ENCODE results near the gene UNC5C. TPM values are rescaled to one million over a fixed set of nuclear protein-coding genes. Genes with fewer than 3 reads are reported as not detected.
A peak's percentile ranks its signal among the peaks of the same experiment; 100 is the strongest.

UNC5C gene
- total and polyA plus RNA-seq, 2 of the 4 experiments (the other 2 are of a cell fraction) = under 0.01 TPM

- Histone ChIP-seq H3K4me1 (ENCODE audit: control insufficient read depth, insufficient read depth, low read length) (no peaks in the 10 kb centered on the region), H2BK120ac (ENCODE audit: low read depth, low read length) (no peak overlapping the region), H3K18ac (ENCODE audit: low read depth, low read length) (no peak overlapping the region), H3K4ac (ENCODE audit: low read depth, low read length) (no peak overlapping the region), H3K9ac (ENCODE audit: low read depth, low read length) (no peak overlapping the region), H3K9me1 (ENCODE audit: insufficient read depth, low read length) (no peaks in the 10 kb centered on the region), H4K20me1 (ENCODE audit: insufficient read depth, low read length) (no peaks in the 10 kb centered on the region), H3K27me3 (ENCODE audit: control insufficient read depth, insufficient read depth, low read length) (peaks cover 2% of the 10 kb centered on the region; the same call in 1 of the 2 replicates), H4K8ac (ENCODE audit: low read depth in 2 of 2, low read length in 2 of 2) (no peak overlapping the region), H3K4me3 (ENCODE audit: insufficient read depth, low read depth, low read length) (no peak overlapping the region), H3K56ac (ENCODE audit: extremely low read depth, insufficient read depth, low read length) (no peak overlapping the region), H3K9me3 (ENCODE audit: control insufficient read depth, insufficient read depth, low read length) (no peaks in the 10 kb centered on the region), H3K14ac (replicated peaks; ENCODE audit: low read depth, low read length) (no peak overlapping the region), H2AK5ac (ENCODE audit: low read depth, low read length) (no peak overlapping the region), H3K36me3 (ENCODE audit: control insufficient read depth, insufficient read depth, low read length) (no peaks in the 10 kb centered on the region), H2AK9ac (replicated peaks; ENCODE audit: low read depth, low read length, poor library complexity) (no peak overlapping the region), H3K27ac (ENCODE audit: insufficient read depth, low read length) (no peak overlapping the region), H2BK20ac (ENCODE audit: low read depth, low read length) (no peak overlapping the region), H2BK15ac (ENCODE audit: low read depth, low read length) (no peak overlapping the region), H4K5ac (ENCODE audit: low read depth, low read length) (no peak overlapping the region), H2BK5ac (ENCODE audit: low read depth, low read length, poor library complexity, severe bottlenecking) (no peak overlapping the region), H3K23ac (ENCODE audit: low read depth, low read length) (no peak overlapping the region), H4K91ac (ENCODE audit: insufficient read depth, low read depth, low read length) (no peak overlapping the region), H3K79me1 (ENCODE audit: low read depth in 1 of 2, low read length in 2 of 2) (no peaks in the 10 kb centered on the region), H3K4me2 (ENCODE audit: low read depth, low read length) (no peak overlapping the region), H2AFZ (replicated peaks; ENCODE audit: low read length, poor library complexity) (peak overlapping the region; percentile 43)
- TF ChIP-seq, protein P1, sequence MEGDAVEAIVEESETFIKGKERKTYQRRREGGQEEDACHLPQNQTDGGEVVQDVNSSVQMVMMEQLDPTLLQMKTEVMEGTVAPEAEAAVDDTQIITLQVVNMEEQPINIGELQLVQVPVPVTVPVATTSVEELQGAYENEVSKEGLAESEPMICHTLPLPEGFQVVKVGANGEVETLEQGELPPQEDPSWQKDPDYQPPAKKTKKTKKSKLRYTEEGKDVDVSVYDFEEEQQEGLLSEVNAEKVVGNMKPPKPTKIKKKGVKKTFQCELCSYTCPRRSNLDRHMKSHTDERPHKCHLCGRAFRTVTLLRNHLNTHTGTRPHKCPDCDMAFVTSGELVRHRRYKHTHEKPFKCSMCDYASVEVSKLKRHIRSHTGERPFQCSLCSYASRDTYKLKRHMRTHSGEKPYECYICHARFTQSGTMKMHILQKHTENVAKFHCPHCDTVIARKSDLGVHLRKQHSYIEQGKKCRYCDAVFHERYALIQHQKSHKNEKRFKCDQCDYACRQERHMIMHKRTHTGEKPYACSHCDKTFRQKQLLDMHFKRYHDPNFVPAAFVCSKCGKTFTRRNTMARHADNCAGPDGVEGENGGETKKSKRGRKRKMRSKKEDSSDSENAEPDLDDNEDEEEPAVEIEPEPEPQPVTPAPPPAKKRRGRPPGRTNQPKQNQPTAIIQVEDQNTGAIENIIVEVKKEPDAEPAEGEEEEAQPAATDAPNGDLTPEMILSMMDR (conservative IDR thresholded peaks at IDR 0.05; ENCODE audit: low read depth, low read length) = no peak
- TF ChIP-seq RCOR1 (IDR thresholded peaks at IDR 0.05; ENCODE audit: insufficient replicate concordance, low read length) (no peak), POLR2A (IDR thresholded peaks at IDR 0.05; ENCODE audit: low read depth, low read length) (no peak), ELK1 (IDR thresholded peaks at IDR 0.05; ENCODE audit: borderline replicate concordance, low read depth, low read length) (no peak)
- ChIA-PET POLR2A (ENCODE audit: unreplicated experiment) (no interaction called here), CTCF (no interaction called here)
- DNase-seq = no peak
- BruUV-seq (replicated peaks) = no TSS peak
- ATAC-seq (ENCODE audit: low read depth) = no peak
- intact Hi-C loops (cut with micrococcal nuclease) (no loop called here), dilution Hi-C loops (cut with HindIII; ENCODE audit: low sequenced_read_pairs, unreplicated experiment) (no loop called here), in situ Hi-C loops (cut with MboI; ENCODE audit: low sequenced_read_pairs) (no loop called here)
- WGBS, 2 experiments (ENCODE audit: extremely low coverage in 2 of 2, insufficient read length in 1 of 2) = 45% methylated on average over 15 of the region's 22 CpGs; no CpG with 5 or more reads in 1 of the 2 experiments
Observed at GRCh38 chr4:95193391-95194224, 355.2 kb downstream of the UNC5C start.
